Panc1 (cell line): ENCODE measurements around the gene ZNF324. TPM values are rescaled to one million over a fixed set of nuclear protein-coding genes. Genes with fewer than 3 reads are reported as not detected.

ENCODE experiments used
- ATAC-seq: fragments of 200-7000 bp; cut with Tn5 transposase; 2 replicates; pipeline ENCODE4 v1.9.1; 2020; ENCODE audit warnings: mild to moderate bottlenecking, moderate library complexity
- BruUV-seq: library from RNA; stranded (reverse); fragments of 400-500 nt; replicated peaks from 2 replicates; lab custom pipeline; 2021; lab: Mats Ljungman, UMichigan
- CTCF ChIA-PET: fragments of 300-600 bp; sonication (Branson Sonifier 250); formaldehyde crosslinking; loops from one replicate; lab custom pipeline; 2022; ENCODE audit warnings: antibody characterized with exemption; lab: Charles Lee
- POLR2A ChIA-PET: fragments of 300-600 bp; sonication (Branson Sonifier 250); formaldehyde crosslinking; loops from one replicate; lab custom pipeline; 2022; ENCODE audit warnings: antibody characterized with exemption; lab: Charles Lee
- DNase-seq: peaks from one replicate; pipeline ENCODE4 v3.0.0-alpha.2; 2010; ENCODE audit warnings: low read depth, low spot score
- H3K27ac ChIP-seq: 2 replicates; pipeline ENCODE4 v1.5.1; 2011; ENCODE audit warnings: mild to moderate bottlenecking, low read length, inconsistent platforms
- H3K27me3 ChIP-seq: fragments of 200-500 bp; sonication (Bioruptor generic); 2 replicates; pipeline ENCODE4 v1.6.0; 2014; ENCODE audit warnings: low read length, inconsistent platforms; ENCODE audit not compliant: control insufficient read depth, insufficient read depth
- H3K36me3 ChIP-seq: fragments of 200-500 bp; sonication (Bioruptor generic); 2 replicates; pipeline ENCODE4 v1.5.1; 2014; ENCODE audit warnings: inconsistent platforms, mild to moderate bottlenecking, low read length, moderate library complexity; ENCODE audit not compliant: control insufficient read depth, insufficient read depth
- H3K4me1 ChIP-seq: 2 replicates; pipeline ENCODE4 v1.5.1; 2011; ENCODE audit warnings: inconsistent platforms, mild to moderate bottlenecking, low read length, moderate library complexity; ENCODE audit not compliant: control insufficient read depth, insufficient read depth
- H3K4me3 ChIP-seq, 2 experiments: 2 replicates each; pipeline ENCODE4 v1.5.1; 2011 to 2012; ENCODE audit warnings: low read depth in 2 of 2, low read length in 2 of 2, mild to moderate bottlenecking in 2 of 2, inconsistent platforms in 1 of 2, moderate library complexity in 1 of 2
- H3K9me3 ChIP-seq: fragments of 200-500 bp; sonication (Bioruptor generic); 2 replicates; pipeline ENCODE4 v1.5.1; 2014; ENCODE audit warnings: low read depth, mild to moderate bottlenecking, inconsistent platforms, low read length, moderate library complexity; ENCODE audit not compliant: control insufficient read depth, insufficient read depth
- CTCF ChIP-seq: fragments of 450-650 bp; IDR thresholded peaks from 2 replicates; pipeline ENCODE4 v1.5.1; 2017; ENCODE audit warnings: mild to moderate bottlenecking
- POLR2AphosphoS5 ChIP-seq: IDR thresholded peaks from 2 replicates; pipeline ENCODE4 v1.6.1; 2012; ENCODE audit warnings: mild to moderate bottlenecking, low read depth, low read length, moderate library complexity
- REST ChIP-seq, 2 experiments: IDR thresholded peaks; 2 replicates each; pipeline ENCODE4 v1.6.1; 2011 to 2012; ENCODE audit warnings: low read depth in 2 of 2, control low read depth in 1 of 2, low read length in 1 of 2, mild to moderate bottlenecking in 1 of 2, moderate library complexity in 1 of 2; ENCODE audit not compliant: insufficient read depth in 1 of 2
- SIN3A ChIP-seq: IDR thresholded peaks from 2 replicates; pipeline ENCODE4 v1.6.1; 2012; ENCODE audit warnings: low read depth, mild to moderate bottlenecking, low read length, moderate library complexity, borderline replicate concordance; ENCODE audit not compliant: insufficient read depth
- TCF7L2 ChIP-seq: IDR thresholded peaks from 2 replicates; pipeline ENCODE4 v1.6.1; 2011; ENCODE audit warnings: mild to moderate bottlenecking, low read depth, low read length, inconsistent platforms
- in situ Hi-C: cut with HindIII; loops from 2 replicates; pipeline ENCODE4 v1.10.0; 2016; ENCODE audit warnings: low sequenced_read_pairs, low pct_unique_long_range_greater_than_20kb
- intact Hi-C: fragments of 100-400 bp; cut with micrococcal nuclease; formaldehyde crosslinking; loops from one replicate; pipeline ENCODE4 v1.10.0; 2022; ENCODE audit not compliant: unreplicated experiment
- total RNA-seq: library from RNA; stranded (reverse); gene quantifications from one replicate; pipeline ENCODE4 v1.2.1, GENCODE V29; 2021; ENCODE audit not compliant: unreplicated experiment

Gene ZNF324
- total RNA-seq, 1 experiment from 2014 or later: 12.8 TPM

DNA sequence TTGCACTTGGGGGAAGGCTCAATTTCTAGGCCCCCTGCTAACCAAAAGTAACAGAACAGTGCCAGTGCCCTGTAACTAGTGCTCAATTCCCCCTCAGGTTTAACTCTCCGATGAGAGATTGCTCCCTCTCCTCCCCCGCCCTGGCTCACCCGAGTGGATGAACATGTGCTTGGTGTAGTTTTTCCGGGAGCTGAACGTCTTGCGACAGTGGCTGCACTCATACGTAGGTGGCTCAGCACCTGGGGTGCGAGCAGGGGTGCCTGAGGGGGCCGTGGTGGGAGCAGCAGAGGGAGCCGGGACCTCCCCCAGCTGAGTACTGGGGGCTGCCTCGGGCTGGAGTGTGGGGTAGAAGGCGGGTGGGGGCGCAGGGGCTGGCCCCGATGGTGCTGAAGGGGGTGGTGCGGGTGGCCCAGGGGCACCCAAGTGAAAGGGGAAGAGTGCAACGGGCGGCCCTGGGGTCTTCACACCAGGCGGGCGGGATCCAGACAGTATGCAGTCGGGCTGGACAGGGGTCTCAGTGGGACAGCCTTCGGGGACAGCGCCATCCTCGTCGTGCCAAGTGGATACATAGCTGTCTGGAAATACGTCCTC is 49.5 kb downstream of the ZNF324 start:
- Histone ChIP-seq H3K36me3 (peaks cover 3% of the 10 kb centered on the region; the same call in 1 of the 2 replicates), H3K4me3 (no peak overlapping the region), H3K9me3 (no peaks in the 10 kb centered on the region), H3K27me3 (no peaks in the 10 kb centered on the region), H3K4me1 (peaks cover 33% of the 10 kb centered on the region), H3K27ac (peak overlapping the region; percentile 5; the same call in 1 of the 2 replicates)
- in situ Hi-C loops (no loop called here), intact Hi-C loops (no loop called here)
- DNase-seq (no peak), ATAC-seq (no peak)
- ChIA-PET POLR2A (interaction anchor here (0.8 kb wide), 1 partner anchor 56 kb away, joined by 5 read pairs; the partner anchor contains the start of gene MZF1), CTCF (no interaction called here)
- no TSS peak for BruUV-seq
- no peak for TF ChIP-seq SIN3A
- TF ChIP-seq POLR2AphosphoS5: no peak
- TF ChIP-seq TCF7L2: no peak
- no peak for TF ChIP-seq REST (IDR thresholded peaks at IDR 0.05; ENCODE audit: insufficient read depth in 1 of 2, low read depth in 2 of 2, low read length in 1 of 2)
- no peak for TF ChIP-seq CTCF

DNA sequence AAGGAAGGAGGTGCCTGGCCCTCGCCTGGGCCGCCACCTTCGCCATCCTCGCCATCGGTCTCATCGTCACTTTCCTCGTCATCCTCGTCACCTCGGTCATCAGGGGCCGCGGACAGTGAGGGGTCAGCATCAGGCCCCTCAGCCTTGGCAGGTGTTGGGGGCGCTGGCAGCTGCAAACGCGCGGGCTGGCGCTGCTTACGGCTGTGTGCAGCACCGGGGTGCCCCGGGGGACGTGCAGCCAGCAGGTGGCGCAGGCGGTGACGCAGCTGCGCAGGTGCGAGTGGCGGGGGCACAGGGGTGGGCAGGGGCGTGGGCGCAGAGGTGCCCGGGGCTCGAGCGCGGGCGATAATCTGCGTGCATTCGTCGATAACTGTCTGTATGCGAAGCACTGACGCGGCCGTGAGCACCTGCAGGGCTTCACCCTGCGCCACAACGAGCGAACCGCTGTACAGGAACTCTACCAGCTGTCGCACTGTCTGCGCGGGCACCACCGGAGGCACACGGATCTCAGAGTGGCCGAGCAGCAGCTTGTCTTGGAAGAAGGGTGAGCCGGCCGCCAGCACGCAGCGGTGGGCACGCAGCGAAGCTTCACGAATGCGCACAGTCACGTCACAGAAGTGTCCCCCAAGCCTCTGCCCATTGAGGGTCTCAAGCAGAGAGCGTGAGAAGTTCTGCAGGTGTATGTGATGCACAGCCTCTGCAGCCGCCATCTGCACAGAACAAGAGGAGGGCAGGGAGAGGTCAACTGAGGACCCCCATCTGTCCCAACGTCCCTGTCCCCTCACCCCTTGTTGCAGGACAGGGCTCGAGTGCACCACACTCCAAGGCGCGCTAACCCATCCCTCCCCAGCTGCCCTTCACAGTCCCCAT is 50.3 kb downstream of the ZNF324 start:
- no peak overlapping the region for H3K4me3 ChIP-seq
- no peaks in the 10 kb centered on the region for H3K27me3 ChIP-seq
- ChIA-PET CTCF (no interaction called here), POLR2A (no interaction called here)
- BruUV-seq: no TSS peak
- ATAC-seq (no peak), DNase-seq (no peak)
- TF ChIP-seq CTCF (peak; percentile 77), REST (IDR thresholded peaks at IDR 0.05; ENCODE audit: insufficient read depth in 1 of 2, low read depth in 2 of 2, low read length in 1 of 2) (no peak)
- H3K4me1 ChIP-seq: peaks cover 38% of the 10 kb centered on the region
- H3K36me3 ChIP-seq: peaks cover 3% of the 10 kb centered on the region; the same call in 1 of the 2 replicates
- in situ Hi-C loops (no loop called here), intact Hi-C loops (no loop called here)
- H3K27ac ChIP-seq: no peak overlapping the region; the same call in 1 of the 2 replicates
- no peaks in the 10 kb centered on the region for H3K9me3 ChIP-seq
